Retinal pigment epithelial cell (primary cell): Measurements from ENCODE around the gene ZFP62.

ENCODE experiments used
- DNase-seq: peaks from one replicate; pipeline ENCODE4 v3.0.0-alpha.2; 2010; ENCODE audit warnings: low read depth
- H3K4me3 ChIP-seq: 2 replicates; pipeline ENCODE4 v1.5.1; 2011; ENCODE audit warnings: mild to moderate bottlenecking, low read length, control low read depth, moderate library complexity
- TF ChIP-seq, protein P1 (sequence below): conservative IDR thresholded peaks from 2 replicates; pipeline ENCODE4 v1.5.1; 2011; ENCODE audit warnings: low read depth, low read length, control low read depth, inconsistent platforms

The ZFP62 gene

DNA sequence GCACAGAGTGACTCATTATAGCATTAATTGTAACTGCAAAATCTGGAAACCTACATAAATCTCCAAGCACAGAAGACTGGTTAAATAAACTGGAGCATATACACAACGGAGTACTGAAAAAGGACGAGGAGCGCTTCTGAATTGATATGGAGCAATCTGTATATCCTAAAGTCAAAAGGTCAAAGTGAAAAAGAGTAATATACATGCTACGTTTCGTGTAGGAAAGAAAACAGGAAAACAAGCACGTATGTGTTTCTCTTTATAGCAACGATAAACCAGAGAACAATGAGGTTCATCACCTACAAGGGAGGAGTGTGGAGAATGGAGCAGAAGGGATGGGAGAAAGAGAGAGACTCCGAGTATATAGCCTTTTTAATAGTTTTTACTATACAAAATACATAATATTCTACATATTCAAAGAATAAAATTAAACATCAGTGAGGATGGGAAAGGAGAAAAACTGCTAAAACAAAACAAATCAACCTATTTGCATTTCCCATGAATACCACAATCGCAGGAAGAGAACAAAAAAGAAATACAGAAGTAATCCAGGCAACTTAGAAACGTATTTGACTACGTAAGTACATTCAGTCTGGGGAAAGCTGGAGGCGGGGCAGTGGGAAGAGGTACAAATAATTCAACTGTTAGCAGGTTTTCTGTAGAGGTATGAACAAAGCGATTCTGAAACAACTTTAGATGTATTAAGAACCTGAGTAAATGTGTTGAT lies 7.8 kb downstream of the ZFP62 start:
- TF ChIP-seq, protein P1, sequence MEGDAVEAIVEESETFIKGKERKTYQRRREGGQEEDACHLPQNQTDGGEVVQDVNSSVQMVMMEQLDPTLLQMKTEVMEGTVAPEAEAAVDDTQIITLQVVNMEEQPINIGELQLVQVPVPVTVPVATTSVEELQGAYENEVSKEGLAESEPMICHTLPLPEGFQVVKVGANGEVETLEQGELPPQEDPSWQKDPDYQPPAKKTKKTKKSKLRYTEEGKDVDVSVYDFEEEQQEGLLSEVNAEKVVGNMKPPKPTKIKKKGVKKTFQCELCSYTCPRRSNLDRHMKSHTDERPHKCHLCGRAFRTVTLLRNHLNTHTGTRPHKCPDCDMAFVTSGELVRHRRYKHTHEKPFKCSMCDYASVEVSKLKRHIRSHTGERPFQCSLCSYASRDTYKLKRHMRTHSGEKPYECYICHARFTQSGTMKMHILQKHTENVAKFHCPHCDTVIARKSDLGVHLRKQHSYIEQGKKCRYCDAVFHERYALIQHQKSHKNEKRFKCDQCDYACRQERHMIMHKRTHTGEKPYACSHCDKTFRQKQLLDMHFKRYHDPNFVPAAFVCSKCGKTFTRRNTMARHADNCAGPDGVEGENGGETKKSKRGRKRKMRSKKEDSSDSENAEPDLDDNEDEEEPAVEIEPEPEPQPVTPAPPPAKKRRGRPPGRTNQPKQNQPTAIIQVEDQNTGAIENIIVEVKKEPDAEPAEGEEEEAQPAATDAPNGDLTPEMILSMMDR: no peak
- no peak overlapping the region for H3K4me3 ChIP-seq
- no peak for DNase-seq

DNA sequence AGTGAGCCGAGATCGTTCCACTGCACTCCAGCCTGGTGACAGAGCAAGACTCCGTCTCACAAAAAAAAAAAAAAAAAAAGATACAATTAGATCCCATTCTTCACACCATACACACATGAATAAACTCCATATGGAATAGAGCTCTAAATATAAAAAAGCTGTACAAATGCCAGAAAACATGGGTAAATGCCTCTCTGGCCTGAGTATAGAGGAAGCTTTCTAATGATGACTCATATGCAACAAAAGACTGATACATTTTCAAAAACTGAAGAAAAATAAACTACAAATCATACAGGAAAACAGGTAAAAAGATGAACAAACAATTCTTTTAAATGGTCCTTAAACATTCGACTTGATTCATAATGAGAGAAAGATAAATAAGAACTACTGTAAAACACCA lies 8.6 kb downstream of the ZFP62 start:
- TF ChIP-seq, protein P1: no peak
- H3K4me3 ChIP-seq: no peak overlapping the region
- DNase-seq: no peak

DNA sequence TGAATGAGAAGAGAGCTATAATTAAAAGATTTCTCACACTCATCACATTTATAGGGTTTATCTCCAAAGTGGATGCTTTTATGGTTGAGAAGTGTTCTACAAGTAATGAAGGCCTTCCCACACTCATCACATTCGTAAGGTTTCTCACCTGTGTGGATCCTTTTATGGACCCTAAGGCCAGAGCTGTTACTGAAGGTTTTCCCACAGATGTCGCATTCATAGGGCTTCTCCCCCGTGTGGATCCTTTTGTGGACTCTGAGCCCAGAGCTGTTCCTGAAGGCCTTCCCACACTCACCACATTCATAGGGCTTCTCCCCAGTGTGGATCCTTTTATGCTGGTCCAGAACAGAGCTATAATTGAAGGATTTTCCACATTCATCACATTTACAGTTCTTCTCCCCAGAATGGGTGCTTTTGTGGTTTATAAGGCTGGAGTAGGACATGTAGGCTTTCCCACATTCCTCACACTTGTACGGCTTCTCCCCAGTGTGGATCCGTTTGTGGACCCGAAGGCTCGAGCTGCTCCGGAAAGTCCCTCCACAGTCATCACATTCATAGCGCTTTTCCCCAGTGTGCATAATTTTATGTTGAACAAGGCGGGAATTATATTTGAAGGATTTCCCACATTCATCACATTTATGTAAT lies 10.5 kb downstream of the ZFP62 start:
- no peak for DNase-seq
- H3K4me3 ChIP-seq: no peak overlapping the region
- TF ChIP-seq, protein P1: no peak

DNA sequence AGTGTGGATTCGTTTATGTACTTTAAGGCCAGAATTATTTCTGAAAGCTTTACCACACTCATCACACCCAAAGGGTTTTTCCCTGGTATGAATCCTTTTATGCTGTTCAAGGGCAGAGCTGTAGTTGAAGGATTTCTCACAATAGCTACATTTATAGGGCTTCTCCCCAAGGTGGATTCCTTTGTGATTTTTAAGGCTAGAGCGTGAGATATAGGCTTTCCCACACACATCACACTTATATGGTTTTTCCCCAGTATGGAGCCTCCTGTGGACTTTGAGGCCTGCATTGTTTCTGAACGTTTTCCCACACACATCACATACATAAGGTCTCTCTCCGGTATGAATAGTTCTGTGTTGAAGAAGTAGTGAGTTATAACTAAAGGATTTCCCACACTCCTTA lies 11.2 kb downstream of the ZFP62 start:
- H3K4me3 ChIP-seq: no peak overlapping the region
- DNase-seq: no peak
- TF ChIP-seq, protein P1: no peak

DNA sequence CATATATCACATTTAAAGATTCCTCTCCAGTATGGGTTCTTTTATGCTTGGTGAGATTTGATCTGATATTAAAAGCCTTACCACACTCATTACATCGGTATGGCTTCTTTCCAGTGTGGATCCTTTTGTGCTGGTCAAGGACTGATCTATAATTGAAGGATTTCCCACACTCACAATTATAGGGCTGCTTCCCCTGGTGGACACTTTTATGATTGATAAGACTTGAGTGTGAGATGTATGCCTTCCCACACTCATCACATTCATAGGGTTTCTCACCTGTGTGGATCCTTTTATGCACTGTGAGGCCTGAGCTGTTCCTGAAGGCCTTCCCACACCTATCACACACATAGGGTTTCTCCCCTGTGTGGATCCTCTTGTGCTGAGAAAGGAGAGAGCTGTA lies 12.2 kb downstream of the ZFP62 start:
- no peak for DNase-seq
- no peak overlapping the region for H3K4me3 ChIP-seq
- TF ChIP-seq, protein P1: no peak

DNA sequence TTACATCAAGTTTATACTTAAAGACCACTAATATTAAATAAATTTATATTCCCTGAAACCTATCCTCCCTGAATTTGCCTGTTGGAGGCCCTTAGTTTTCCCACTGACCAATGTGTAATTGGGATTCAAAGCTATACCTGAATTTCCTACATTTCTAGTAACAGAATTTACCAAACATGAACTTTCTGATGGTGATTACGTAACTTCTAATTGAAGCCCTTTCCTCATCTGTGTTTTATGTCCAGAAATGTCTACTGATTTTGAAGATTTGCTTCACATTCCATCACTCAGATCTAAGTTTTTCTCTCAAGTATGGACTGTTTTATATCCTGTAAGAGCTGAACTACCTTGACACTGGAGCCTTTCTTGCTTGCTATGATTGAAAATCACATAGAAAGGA lies 12.8 kb downstream of the ZFP62 start:
- no peak for DNase-seq
- TF ChIP-seq, protein P1: no peak
- H3K4me3 ChIP-seq: no peak overlapping the region

DNA sequence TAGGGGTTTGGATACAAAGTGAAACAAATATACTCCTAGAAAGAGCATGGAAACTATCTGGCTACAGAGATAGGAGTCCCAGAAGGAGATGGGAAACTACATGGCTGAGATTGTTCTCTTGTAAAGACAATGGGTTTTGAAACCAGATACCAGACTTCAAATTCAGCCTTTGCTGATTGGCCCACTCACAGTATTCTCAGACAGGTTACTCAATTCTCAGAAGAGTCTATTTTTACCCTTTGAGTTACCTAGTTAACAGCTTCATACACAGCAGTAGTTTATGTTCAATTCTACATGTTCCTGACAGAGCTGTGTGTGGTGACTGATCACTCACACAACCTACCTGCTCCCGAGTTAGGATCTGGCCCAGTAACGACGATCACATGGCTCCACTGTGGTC lies 14.1 kb downstream of the ZFP62 start:
- DNase-seq: no peak
- no peak overlapping the region for H3K4me3 ChIP-seq
- TF ChIP-seq, protein P1: no peak
